CD4-positive, alpha-beta T cell treated with Interleukin-21 for 1 hour (primary cell): ENCODE data around the gene DLX6.
A peak's percentile ranks its signal among the peaks of the same experiment; 100 is the strongest.

Experiments used
- DNase-seq: peaks from one replicate; pipeline ENCODE4 v3.0.0-alpha.2; 2020

The DLX6 gene

GRCh38 chr7:97005183-97006054, at the start of gene DLX6:
TSS of gene DLX6 (plus strand) at chr7:97005553. CDS start at chr7:97005978, 425 bp downstream.
- DNase-seq: peak; percentile 22

GRCh38 chr7:96959135-96959534, 46.2 kb upstream of the DLX6 start:
- no peak for DNase-seq

- DNase-seq: no peak
These were observed 43.0 kb upstream of the DLX6 start for GRCh38 chr7:96962221-96962885.

GRCh38 chr7:96968981-96969380, 36.4 kb upstream of the DLX6 start:
- no peak for DNase-seq

- DNase-seq: no peak
These were observed 34.6 kb upstream of the DLX6 start for GRCh38 chr7:96970739-96971138.

GRCh38 chr7:96973986-96974385, 31.4 kb upstream of the DLX6 start:
- no peak for DNase-seq

- no peak for DNase-seq
These were observed 29.2 kb upstream of the DLX6 start for GRCh38 chr7:96976106-96976505.

GRCh38 chr7:96977445-96977844, 27.9 kb upstream of the DLX6 start:
- no peak for DNase-seq

GRCh38 chr7:96979551-96980276, 25.6 kb upstream of the DLX6 start:
- DNase-seq: no peak

GRCh38 chr7:96982586-96982985, 22.8 kb upstream of the DLX6 start:
- no peak for DNase-seq

- no peak for DNase-seq
These were observed 19.4 kb upstream of the DLX6 start for GRCh38 chr7:96985992-96986391.

GRCh38 chr7:96986901-96987300, 18.5 kb upstream of the DLX6 start:
- no peak for DNase-seq

- DNase-seq: no peak
These were observed 17.6 kb upstream of the DLX6 start for GRCh38 chr7:96987719-96988118.

GRCh38 chr7:96989241-96989858, 16.0 kb upstream of the DLX6 start:
- no peak for DNase-seq

GRCh38 chr7:96989859-96990317, 15.5 kb upstream of the DLX6 start:
- DNase-seq: no peak

GRCh38 chr7:96991546-96992191, 13.7 kb upstream of the DLX6 start:
- DNase-seq: no peak

GRCh38 chr7:96992192-96993005, 13.0 kb upstream of the DLX6 start:
- no peak for DNase-seq

- no peak for DNase-seq
These were observed 12.1 kb upstream of the DLX6 start for GRCh38 chr7:96993094-96993865.

GRCh38 chr7:96993980-96994379, 11.4 kb upstream of the DLX6 start:
- no peak for DNase-seq

GRCh38 chr7:96995406-96996110, 9.8 kb upstream of the DLX6 start:
- no peak for DNase-seq
